ENCODE measurements around the gene RNGTT.

DNA sequence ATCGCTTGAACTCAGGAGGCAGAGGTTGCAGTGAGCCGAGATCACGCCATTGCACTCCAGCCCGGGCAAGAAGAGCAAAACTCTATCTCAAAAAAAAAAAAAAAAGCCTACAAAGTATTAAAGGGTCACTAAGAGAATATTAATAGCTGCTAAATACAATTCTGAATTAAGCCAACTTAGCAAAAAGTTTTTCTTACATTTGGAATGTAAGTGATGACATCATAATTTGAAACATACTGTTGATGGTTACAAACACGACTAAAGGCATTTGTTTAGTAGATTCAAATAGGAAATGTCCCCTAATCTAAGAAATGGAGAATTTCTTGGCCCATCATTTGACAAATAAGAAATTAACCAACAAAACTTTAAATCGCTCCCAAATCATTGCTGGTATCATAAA is 282.8 kb downstream of the RNGTT start:
- TF ChIP-seq, protein P1, sequence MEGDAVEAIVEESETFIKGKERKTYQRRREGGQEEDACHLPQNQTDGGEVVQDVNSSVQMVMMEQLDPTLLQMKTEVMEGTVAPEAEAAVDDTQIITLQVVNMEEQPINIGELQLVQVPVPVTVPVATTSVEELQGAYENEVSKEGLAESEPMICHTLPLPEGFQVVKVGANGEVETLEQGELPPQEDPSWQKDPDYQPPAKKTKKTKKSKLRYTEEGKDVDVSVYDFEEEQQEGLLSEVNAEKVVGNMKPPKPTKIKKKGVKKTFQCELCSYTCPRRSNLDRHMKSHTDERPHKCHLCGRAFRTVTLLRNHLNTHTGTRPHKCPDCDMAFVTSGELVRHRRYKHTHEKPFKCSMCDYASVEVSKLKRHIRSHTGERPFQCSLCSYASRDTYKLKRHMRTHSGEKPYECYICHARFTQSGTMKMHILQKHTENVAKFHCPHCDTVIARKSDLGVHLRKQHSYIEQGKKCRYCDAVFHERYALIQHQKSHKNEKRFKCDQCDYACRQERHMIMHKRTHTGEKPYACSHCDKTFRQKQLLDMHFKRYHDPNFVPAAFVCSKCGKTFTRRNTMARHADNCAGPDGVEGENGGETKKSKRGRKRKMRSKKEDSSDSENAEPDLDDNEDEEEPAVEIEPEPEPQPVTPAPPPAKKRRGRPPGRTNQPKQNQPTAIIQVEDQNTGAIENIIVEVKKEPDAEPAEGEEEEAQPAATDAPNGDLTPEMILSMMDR (conservative IDR thresholded peaks at IDR 0.05 in 1 of 2, IDR thresholded peaks at IDR 0.05 in 1 of 2; ENCODE audit: extremely low read depth in 1 of 2, insufficient read depth in 1 of 2, low read depth in 1 of 2, low read length in 2 of 2) = no peak
- no peak for TF ChIP-seq EZH2 (IDR thresholded peaks at IDR 0.05; ENCODE audit: borderline replicate concordance, low read length)

Data from mammary epithelial cell (primary cell).